Posterior cingulate gyrus (tissue), 11 donors: ENCODE results near the gene GPC6.
"Not testable (repeated sequence)": the region's sequence is repeated elsewhere in the genome, so short reads cannot be mapped to it uniquely, and the experiment has no call there.

ENCODE experiments used
- DNase-seq, 10 donors: peaks; one replicate each; pipeline versions ENCODE4 v3.0.0 to v3.0.0-alpha.2; 2020 to 2021; ENCODE audit warnings: mixed read lengths in 3 of 10
- intact Hi-C: fragments of 100-400 bp; cut with DNase I; formaldehyde crosslinking; loops from one replicate; pipeline ENCODE4 v1.15.1; 2023

GPC6 gene

GRCh38 chr13:94300401-94300800 is 1073.8 kb downstream of the GPC6 start:
- intact Hi-C loops, result no loop called here
- no peak for DNase-seq

- intact Hi-C loops, result no loop called here
- DNase-seq, result no peak
These were observed 1074.9 kb downstream of the GPC6 start for GRCh38 chr13:94301487-94301886.

- DNase-seq, result peak in 2 of 10 donors; percentile 59 to 73
These were observed 1076.4 kb downstream of the GPC6 start for GRCh38 chr13:94302847-94303565.

GRCh38 chr13:94303644-94304174 is 1077.1 kb downstream of the GPC6 start:
- no peak for DNase-seq
- intact Hi-C loops, result no loop called here

More at GRCh38 chr13:94302847-94303565, 1076.4 kb downstream of the GPC6 start:
- intact Hi-C loops, result not testable (repeated sequence)

- no peak for DNase-seq
- intact Hi-C loops, result no loop called here
These were observed 1078.4 kb downstream of the GPC6 start for GRCh38 chr13:94305033-94305432.

GRCh38 chr13:94305463-94305862 is 1078.9 kb downstream of the GPC6 start:
- no peak for DNase-seq
- intact Hi-C loops, result no loop called here

- intact Hi-C loops, result no loop called here
- no peak for DNase-seq
These were observed 1079.3 kb downstream of the GPC6 start for GRCh38 chr13:94305934-94306333.

GRCh38 chr13:94308832-94309231 is 1082.2 kb downstream of the GPC6 start:
- intact Hi-C loops, result no loop called here

GRCh38 chr13:94309576-94309975 is 1083.0 kb downstream of the GPC6 start:
- no peak for DNase-seq
- intact Hi-C loops, result no loop called here

More at GRCh38 chr13:94308832-94309231, 1082.2 kb downstream of the GPC6 start:
- DNase-seq, result no peak

GRCh38 chr13:94309997-94310855 is 1083.6 kb downstream of the GPC6 start:
- intact Hi-C loops, result no loop called here
- no peak for DNase-seq

- intact Hi-C loops, result no loop called here
- no peak for DNase-seq
These were observed 1085.3 kb downstream of the GPC6 start for GRCh38 chr13:94311893-94312292.

GRCh38 chr13:94312511-94313216 is 1086.1 kb downstream of the GPC6 start:
- DNase-seq, result no peak
- intact Hi-C loops, result no loop called here

- no peak for DNase-seq
- intact Hi-C loops, result no loop called here
These were observed 1086.8 kb downstream of the GPC6 start for GRCh38 chr13:94313321-94313910.

- no peak for DNase-seq
- intact Hi-C loops, result no loop called here
These were observed 1087.3 kb downstream of the GPC6 start for GRCh38 chr13:94313926-94314325.

- intact Hi-C loops, result no loop called here
- DNase-seq, result no peak
These were observed 1088.6 kb downstream of the GPC6 start for GRCh38 chr13:94315188-94315587.

- DNase-seq, result no peak
- intact Hi-C loops, result no loop called here
These were observed 1090.5 kb downstream of the GPC6 start for GRCh38 chr13:94317063-94317491.

- intact Hi-C loops, result no loop called here
These were observed 1091.8 kb downstream of the GPC6 start for GRCh38 chr13:94318418-94318817.

GRCh38 chr13:94319501-94319900 is 1092.9 kb downstream of the GPC6 start:
- intact Hi-C loops, result no loop called here
- DNase-seq, result no peak

More at GRCh38 chr13:94318418-94318817, 1091.8 kb downstream of the GPC6 start:
- no peak for DNase-seq

- DNase-seq, result no peak
- intact Hi-C loops, result no loop called here
These were observed 1096.5 kb downstream of the GPC6 start for GRCh38 chr13:94322925-94323763.
